ENCODE data around the gene PDE11A.

GRCh38 chr2:177939211-177939610 lies 133.4 kb downstream of the PDE11A start:
- TF ChIP-seq POLR2AphosphoS5 (IDR thresholded peaks at IDR 0.05; ENCODE audit: low read depth, low read length) (no peak), REST (IDR thresholded peaks at IDR 0.05; ENCODE audit: insufficient read depth in 1 of 2, low read depth in 2 of 2, low read length in 2 of 2) (no peak), TAF1 (IDR thresholded peaks at IDR 0.05; ENCODE audit: borderline replicate concordance, insufficient read depth, low read length) (no peak), SIN3A (IDR thresholded peaks at IDR 0.05; ENCODE audit: borderline replicate concordance, insufficient read depth, low read length) (no peak)
